K562 (cell line): Measurements from ENCODE around the gene IL12RB1. TPM values are rescaled to one million over a fixed set of nuclear protein-coding genes. Genes with fewer than 3 reads are reported as not detected.

Source experiments
- BCL6 ChIP-seq: fragments of 250-450 bp; sonication (Bioruptor Pico); IDR thresholded peaks from 2 replicates; pipeline ENCODE4 v1.4.0; 2020
- CCNT2 ChIP-seq: IDR thresholded peaks from 2 replicates; pipeline ENCODE4 v1.6.1; 2011; ENCODE audit warnings: borderline replicate concordance, low read depth, mild to moderate bottlenecking, moderate library complexity, mixed read lengths, low read length; ENCODE audit not compliant: insufficient read length; ENCODE audit errors: extremely low read depth
- CHCHD3 ChIP-seq: fragments of 250-450 bp; sonication (Bioruptor Pico); IDR thresholded peaks from 2 replicates; pipeline ENCODE4 v2.1.2; 2022; ENCODE audit warnings: mild to moderate bottlenecking
- FOXK2 ChIP-seq, 2 experiments: fragments of 450-650 bp; IDR thresholded peaks in 1 of 2; conservative IDR thresholded peaks in 1 of 2; 2 replicates each; pipeline ENCODE4 v1.6.1; 2016; ENCODE audit warnings: low read depth in 2 of 2, mild to moderate bottlenecking in 1 of 2
- GATAD2A ChIP-seq: fragments of 450-650 bp; IDR thresholded peaks from 2 replicates; pipeline ENCODE4 v1.6.1; 2017
- GTF2E2 ChIP-seq: fragments of 200-800 bp; sonication (Bioruptor generic); IDR thresholded peaks from 2 replicates; pipeline ENCODE4 v1.6.1; 2016; ENCODE audit warnings: missing genetic modification characterization, missing compliant biosample characterization
- HDAC2 ChIP-seq: fragments of 450-650 bp; IDR thresholded peaks from 2 replicates; pipeline ENCODE4 v1.6.1; 2016; ENCODE audit warnings: mild to moderate bottlenecking
- MCM5 ChIP-seq: fragments of 450-650 bp; IDR thresholded peaks from 2 replicates; pipeline ENCODE4 v1.6.1; 2016; ENCODE audit warnings: low read depth
- RUNX1 ChIP-seq: sonication (generic); IDR thresholded peaks from 2 replicates; pipeline ENCODE4 v1.6.1; 2016; ENCODE audit warnings: antibody characterized with exemption, low read depth
- SETDB1 ChIP-seq: IDR thresholded peaks from one replicate; pipeline ENCODE4 v1.6.1; 2012; ENCODE audit warnings: low read length, control low read depth, inconsistent platforms
- TAF7 ChIP-seq: fragments of 450-650 bp; IDR thresholded peaks from 2 replicates; pipeline ENCODE4 v1.6.1; 2016; ENCODE audit warnings: missing genetic modification characterization, missing compliant biosample characterization
- UBTF ChIP-seq, 2 experiments: IDR thresholded peaks; 2 replicates each; pipeline ENCODE4 v1.6.1; 2012; ENCODE audit warnings: improper control_type of control experiment in 2 of 2, low read depth in 2 of 2, low read length in 2 of 2, borderline replicate concordance in 1 of 2
- ZFPM2 ChIP-seq: fragments of 250-450 bp; sonication (Bioruptor Pico); IDR thresholded peaks from 2 replicates; pipeline ENCODE4 v1.5.1; 2022; ENCODE audit warnings: mild to moderate bottlenecking
- ZNF24 ChIP-seq: fragments of 450-650 bp; IDR thresholded peaks from 2 replicates; pipeline ENCODE4 v1.6.1; 2016
- ZNF445 ChIP-seq: fragments of 250-450 bp; sonication (Bioruptor Pico); IDR thresholded peaks from 2 replicates; pipeline ENCODE4 v1.4.0; 2020; ENCODE audit warnings: low read depth, mild to moderate bottlenecking, moderate library complexity
- ZNF551 ChIP-seq: fragments of 250-450 bp; sonication (Bioruptor Pico); IDR thresholded peaks from 2 replicates; pipeline ENCODE4 v1.5.0; 2021; ENCODE audit warnings: mild to moderate bottlenecking, moderate library complexity
- ZNF584 ChIP-seq: fragments of 200-800 bp; sonication (Bioruptor generic); IDR thresholded peaks from 2 replicates; pipeline ENCODE4 v1.6.1; 2016; ENCODE audit warnings: low read depth, mild to moderate bottlenecking, missing genetic modification characterization, missing compliant biosample characterization
- polyA plus RNA-seq, 8 experiments: library from polyadenylated mRNA; depleted of rRNA in 4 of 8; stranded (reverse) in 5 of 8; unstranded in 3 of 8; fragments of >200 nt; fragmentation: Nextera tagmentation in 2 of 8; fragmentation: Illumina TruSeq in 1 of 8; extraction: Ambion mirVana in 2 of 8; extraction: Trizol in 1 of 8; gene quantifications; 2 replicates each; pipeline versions ENCODE4 v1.2.1 to v1.2.3, GENCODE V29; 2011 to 2014; ENCODE audit warnings: inconsistent platforms in 1 of 8, missing spikeins in 1 of 8
- total RNA-seq, 7 experiments: library from RNA; depleted of rRNA in 6 of 7; stranded (reverse); fragments of >200 nt in 6 of 7; fragmentation: Illumina TruSeq in 2 of 7; extraction: Trizol in 2 of 7; gene quantifications; 2 replicates each; pipeline versions ENCODE4 v1.2.1 to v1.2.3, GENCODE V29; 2011 to 2021; ENCODE audit warnings: low replicate concordance in 1 of 7
- TF ChIP-seq, protein P1 (sequence below): sonication (generic); formaldehyde crosslinking; IDR thresholded peaks from 2 replicates; pipeline ENCODE4 v1.8.0; 2023; ENCODE audit warnings: missing genetic modification reagents, mild to moderate bottlenecking, borderline replicate concordance

IL12RB1 gene
- total and polyA plus RNA-seq, 9 of the 15 experiments (the other 6 are each of a cell fraction or from before 2014, with no cell fraction given) = 0.04 to 0.07 (median 0.06) TPM; not detected in 5

- TF ChIP-seq CCNT2 (peak; percentile 72), UBTF (IDR thresholded peaks at IDR 0.05; ENCODE audit: borderline replicate concordance in 1 of 2, low read depth in 2 of 2, low read length in 2 of 2) (no peak), ZNF551 (CRISPR knock-in tag) (no peak), SETDB1 (no peak), BCL6 (CRISPR knock-in tag) (no peak), RUNX1 (no peak), ZNF24 (no peak), ZNF584 (CRISPR knock-in tag) (no peak), GTF2E2 (tag) (no peak), TAF7 (tag) (no peak), FOXK2 (conservative IDR thresholded peaks at IDR 0.05 in 1 of 2, IDR thresholded peaks at IDR 0.05 in 1 of 2; ENCODE audit: low read depth in 2 of 2) (no peak), ZFPM2 (no peak), GATAD2A (no peak), CHCHD3 (CRISPR knock-in tag) (no peak), MCM5 (no peak), HDAC2 (no peak), ZNF445 (CRISPR knock-in tag) (no peak)
- TF ChIP-seq, protein P1, sequence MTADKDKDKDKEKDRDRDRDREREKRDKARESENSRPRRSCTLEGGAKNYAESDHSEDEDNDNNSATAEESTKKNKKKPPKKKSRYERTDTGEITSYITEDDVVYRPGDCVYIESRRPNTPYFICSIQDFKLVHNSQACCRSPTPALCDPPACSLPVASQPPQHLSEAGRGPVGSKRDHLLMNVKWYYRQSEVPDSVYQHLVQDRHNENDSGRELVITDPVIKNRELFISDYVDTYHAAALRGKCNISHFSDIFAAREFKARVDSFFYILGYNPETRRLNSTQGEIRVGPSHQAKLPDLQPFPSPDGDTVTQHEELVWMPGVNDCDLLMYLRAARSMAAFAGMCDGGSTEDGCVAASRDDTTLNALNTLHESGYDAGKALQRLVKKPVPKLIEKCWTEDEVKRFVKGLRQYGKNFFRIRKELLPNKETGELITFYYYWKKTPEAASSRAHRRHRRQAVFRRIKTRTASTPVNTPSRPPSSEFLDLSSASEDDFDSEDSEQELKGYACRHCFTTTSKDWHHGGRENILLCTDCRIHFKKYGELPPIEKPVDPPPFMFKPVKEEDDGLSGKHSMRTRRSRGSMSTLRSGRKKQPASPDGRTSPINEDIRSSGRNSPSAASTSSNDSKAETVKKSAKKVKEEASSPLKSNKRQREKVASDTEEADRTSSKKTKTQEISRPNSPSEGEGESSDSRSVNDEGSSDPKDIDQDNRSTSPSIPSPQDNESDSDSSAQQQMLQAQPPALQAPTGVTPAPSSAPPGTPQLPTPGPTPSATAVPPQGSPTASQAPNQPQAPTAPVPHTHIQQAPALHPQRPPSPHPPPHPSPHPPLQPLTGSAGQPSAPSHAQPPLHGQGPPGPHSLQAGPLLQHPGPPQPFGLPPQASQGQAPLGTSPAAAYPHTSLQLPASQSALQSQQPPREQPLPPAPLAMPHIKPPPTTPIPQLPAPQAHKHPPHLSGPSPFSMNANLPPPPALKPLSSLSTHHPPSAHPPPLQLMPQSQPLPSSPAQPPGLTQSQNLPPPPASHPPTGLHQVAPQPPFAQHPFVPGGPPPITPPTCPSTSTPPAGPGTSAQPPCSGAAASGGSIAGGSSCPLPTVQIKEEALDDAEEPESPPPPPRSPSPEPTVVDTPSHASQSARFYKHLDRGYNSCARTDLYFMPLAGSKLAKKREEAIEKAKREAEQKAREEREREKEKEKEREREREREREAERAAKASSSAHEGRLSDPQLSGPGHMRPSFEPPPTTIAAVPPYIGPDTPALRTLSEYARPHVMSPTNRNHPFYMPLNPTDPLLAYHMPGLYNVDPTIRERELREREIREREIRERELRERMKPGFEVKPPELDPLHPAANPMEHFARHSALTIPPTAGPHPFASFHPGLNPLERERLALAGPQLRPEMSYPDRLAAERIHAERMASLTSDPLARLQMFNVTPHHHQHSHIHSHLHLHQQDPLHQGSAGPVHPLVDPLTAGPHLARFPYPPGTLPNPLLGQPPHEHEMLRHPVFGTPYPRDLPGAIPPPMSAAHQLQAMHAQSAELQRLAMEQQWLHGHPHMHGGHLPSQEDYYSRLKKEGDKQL (CRISPR knock-in tag) = no peak
These were observed 31.1 kb upstream of the IL12RB1 start (continued) for GRCh38 chr19:18117692-18118378.
